Measurements from ENCODE around the gene CMIP.

CMIP gene

DNA sequence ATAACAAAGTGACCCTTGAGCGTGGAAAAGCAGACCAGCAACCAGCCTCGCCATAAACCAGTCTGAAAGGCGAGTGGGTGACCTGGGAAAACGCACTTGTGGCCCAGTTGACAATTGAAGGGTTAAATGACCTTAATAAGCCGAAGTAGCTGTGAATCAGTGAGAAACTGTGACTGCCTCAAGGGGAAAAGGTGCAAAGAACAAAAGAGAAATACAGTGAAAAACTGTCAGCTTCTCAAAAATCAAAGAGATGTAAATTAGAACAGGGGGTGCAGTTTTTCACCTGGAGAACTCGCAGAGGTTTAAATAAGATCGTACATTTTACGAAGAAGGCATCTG lies 124.1 kb downstream of the CMIP start:
- no peak for DNase-seq (ENCODE audit: low read depth, low spot score)
- in situ Hi-C loops (cut with HindIII; ENCODE audit: low sequenced_read_pairs) = no loop called here
- no peak overlapping the region for H3K4me3 ChIP-seq (ENCODE audit: low read depth, low read length)
- TF ChIP-seq CTCF (IDR thresholded peaks at IDR 0.05; ENCODE audit: low read depth, low read length) = no peak

- no peak overlapping the region for H3K4me3 ChIP-seq (ENCODE audit: low read depth, low read length)
- DNase-seq (ENCODE audit: low read depth, low spot score) = no peak
- TF ChIP-seq CTCF (IDR thresholded peaks at IDR 0.05; ENCODE audit: low read depth, low read length) = no peak
- in situ Hi-C loops (cut with HindIII; ENCODE audit: low sequenced_read_pairs) = no loop called here
Observed at GRCh38 chr16:81569361-81570034, 124.9 kb downstream of the CMIP start.

DNA sequence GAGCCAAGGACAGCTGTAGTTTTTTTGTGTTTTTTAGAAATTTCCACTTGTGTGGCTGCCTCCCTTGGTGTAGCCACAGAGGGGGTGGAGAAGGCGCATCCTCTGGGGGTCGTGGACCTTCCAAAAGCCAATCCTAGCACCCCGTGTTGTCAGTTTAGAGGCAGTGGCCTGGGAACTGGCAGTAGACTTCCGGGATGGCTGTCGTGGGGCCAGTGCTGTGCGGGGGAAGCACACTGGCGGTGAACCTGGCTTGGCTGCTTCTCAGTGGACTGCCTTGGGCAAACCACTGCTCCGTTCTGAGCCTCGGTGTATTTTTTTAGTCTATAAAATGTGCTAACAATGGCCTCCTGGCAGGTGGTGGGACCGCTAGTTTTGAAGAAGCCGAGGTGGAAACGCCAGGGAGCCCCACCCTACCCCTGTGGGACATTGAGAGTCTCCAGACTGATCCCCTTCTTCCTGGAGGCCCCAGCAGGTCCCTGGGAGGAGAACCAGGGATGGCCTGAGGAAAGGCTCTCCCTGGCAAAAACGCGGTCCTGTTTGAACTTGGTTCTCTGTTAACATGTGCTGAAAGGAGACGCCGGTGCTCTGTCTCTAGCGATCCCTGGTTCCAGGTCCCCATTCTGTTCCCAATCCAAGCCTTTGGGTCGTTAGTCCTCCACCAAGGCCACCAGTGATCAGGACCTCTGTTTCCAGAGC lies 125.7 kb downstream of the CMIP start:
- TF ChIP-seq CTCF (IDR thresholded peaks at IDR 0.05; ENCODE audit: low read depth, low read length) = no peak
- DNase-seq (ENCODE audit: low read depth, low spot score) = no peak
- in situ Hi-C loops (cut with HindIII; ENCODE audit: low sequenced_read_pairs) = no loop called here

GRCh38 chr16:81571175-81571574 lies 126.6 kb downstream of the CMIP start:
- in situ Hi-C loops (cut with HindIII; ENCODE audit: low sequenced_read_pairs) = no loop called here

More for the DNA sequence above, 125.7 kb downstream of the CMIP start:
- no peak overlapping the region for H3K4me3 ChIP-seq (ENCODE audit: low read depth, low read length)

DNA sequence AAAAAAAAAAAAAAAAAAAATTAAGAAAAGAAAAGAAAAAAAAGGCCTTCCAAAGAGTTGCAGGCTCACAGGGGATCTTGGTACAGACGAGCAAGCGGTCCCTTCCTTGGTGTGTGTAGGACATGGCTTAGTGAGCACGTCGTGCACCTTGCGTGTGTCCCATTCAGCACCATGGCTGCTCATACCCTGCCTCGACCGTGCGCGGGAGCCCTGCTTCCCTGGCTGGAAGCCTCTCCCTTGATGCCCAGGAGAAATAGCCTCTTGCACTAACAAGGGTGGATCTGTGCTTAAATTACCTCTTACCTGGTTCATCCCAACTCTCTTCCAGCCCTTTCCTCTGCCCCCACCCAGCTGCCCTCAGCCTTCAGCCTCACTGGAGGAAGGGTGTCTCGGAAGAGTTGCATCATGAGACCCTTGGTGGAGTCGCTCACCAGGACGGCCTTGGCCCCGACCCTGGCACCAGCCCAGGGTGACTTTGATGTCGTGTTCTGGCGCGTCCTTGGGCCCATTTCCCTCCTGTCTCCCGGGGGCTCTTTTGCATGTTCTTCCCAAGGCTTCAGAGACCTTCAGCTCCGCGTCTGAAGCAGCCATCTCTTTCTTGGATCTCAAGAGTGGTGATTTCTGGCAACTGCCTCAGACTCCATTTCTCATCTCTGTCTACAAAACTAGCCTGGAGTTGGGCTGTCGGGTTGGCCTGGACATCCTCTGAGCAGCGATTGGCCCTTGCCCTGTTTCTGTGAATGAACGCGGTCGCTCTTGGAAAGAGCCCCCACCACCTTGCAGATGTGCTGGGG lies 127.2 kb downstream of the CMIP start:
- in situ Hi-C loops (cut with HindIII; ENCODE audit: low sequenced_read_pairs) = no loop called here
- no peak overlapping the region for H3K4me3 ChIP-seq (ENCODE audit: low read depth, low read length)
- no peak for TF ChIP-seq CTCF (IDR thresholded peaks at IDR 0.05; ENCODE audit: low read depth, low read length)
- DNase-seq (ENCODE audit: low read depth, low spot score) = no peak

More at GRCh38 chr16:81571175-81571574, 126.6 kb downstream of the CMIP start:
- DNase-seq (ENCODE audit: low read depth, low spot score) = no peak
- no peak overlapping the region for H3K4me3 ChIP-seq (ENCODE audit: low read depth, low read length)
- no peak for TF ChIP-seq CTCF (IDR thresholded peaks at IDR 0.05; ENCODE audit: low read depth, low read length)

DNA sequence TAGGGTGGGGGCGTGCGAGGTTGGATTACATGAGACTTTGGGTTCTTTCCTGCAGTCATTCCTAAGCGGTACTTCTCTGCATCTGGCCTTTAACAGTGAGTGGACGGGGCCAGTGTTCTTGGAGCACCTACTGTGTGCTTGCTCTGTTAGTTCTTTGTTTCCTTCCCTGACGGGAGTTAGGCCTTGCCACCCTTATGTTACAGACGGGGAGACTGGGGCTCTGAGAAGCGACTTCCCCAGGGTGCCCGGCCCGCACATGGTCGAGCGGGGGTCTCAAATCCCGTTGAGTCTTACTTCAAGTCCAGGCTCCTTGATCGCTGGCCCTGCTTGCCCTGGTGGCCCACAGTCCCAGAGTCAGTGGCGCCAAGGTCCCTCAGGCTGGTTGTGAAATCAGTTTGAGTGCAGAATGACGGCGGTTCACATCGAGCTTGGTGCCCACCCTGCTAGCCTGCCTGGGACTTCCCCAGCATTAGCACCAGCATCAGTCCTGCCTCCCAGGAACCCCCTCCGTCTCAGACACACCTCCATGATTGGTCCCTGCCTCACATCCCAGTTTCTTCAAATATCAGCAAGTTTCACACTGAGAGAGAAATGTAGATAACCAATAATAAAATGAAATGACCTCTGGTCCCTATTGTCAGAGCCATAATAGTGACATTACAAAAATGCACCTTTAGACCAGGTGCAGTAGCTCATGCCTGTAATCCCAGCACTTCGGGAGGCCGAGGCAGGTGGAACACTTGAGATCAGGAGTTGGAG lies 128.0 kb downstream of the CMIP start:
- H3K4me3 ChIP-seq (ENCODE audit: low read depth, low read length) = no peak overlapping the region
- in situ Hi-C loops (cut with HindIII; ENCODE audit: low sequenced_read_pairs) = no loop called here
- no peak for DNase-seq (ENCODE audit: low read depth, low spot score)
- no peak for TF ChIP-seq CTCF (IDR thresholded peaks at IDR 0.05; ENCODE audit: low read depth, low read length)
